HG02852 (cell line): ENCODE data around the gene TSSK3.

Experiments used
- ATAC-seq: cut with Tn5 transposase; IDR thresholded peaks from one replicate; pipeline ENCODE4 v1.9.1; 2021; ENCODE audit warnings: mild to moderate bottlenecking, moderate library complexity; ENCODE audit not compliant: unreplicated experiment

Gene TSSK3

GRCh38 chr1:32361308-32361673, 1.0 kb upstream of the TSSK3 start:
- ATAC-seq, result no peak

- ATAC-seq, result no peak
Observed at GRCh38 chr1:32361674-32362473, 465 bp upstream of the TSSK3 start.

GRCh38 chr1:32363713-32364112, 1.4 kb downstream of the TSSK3 start:
- no peak for ATAC-seq

GRCh38 chr1:32364836-32365235, 2.5 kb downstream of the TSSK3 start:
- no peak for ATAC-seq

DNA sequence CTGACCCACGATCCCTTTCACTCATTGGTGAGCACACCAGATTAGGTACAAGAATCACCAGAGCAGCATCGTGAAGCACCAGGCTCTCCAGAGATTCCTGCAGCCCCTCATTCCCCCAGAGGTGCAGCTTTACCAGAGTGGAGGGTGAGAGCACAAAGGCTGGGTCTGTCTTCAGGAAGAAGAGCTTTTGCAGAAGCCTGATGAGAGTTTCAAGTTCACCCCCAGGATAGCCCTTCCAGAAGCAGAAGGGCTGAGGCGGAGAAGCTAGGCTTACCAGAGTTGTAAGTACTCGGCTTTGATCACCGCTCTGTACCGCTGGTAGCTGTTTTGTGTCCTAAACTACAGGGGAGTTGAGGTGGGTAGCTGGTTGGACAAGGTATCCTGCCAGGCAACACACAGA, 3.1 kb downstream of the TSSK3 start:
- no peak for ATAC-seq

GRCh38 chr1:32367912-32368635, 5.7 kb downstream of the TSSK3 start:
- ATAC-seq, result no peak

- ATAC-seq, result no peak
Observed at GRCh38 chr1:32372149-32372756, 9.9 kb downstream of the TSSK3 start.

DNA sequence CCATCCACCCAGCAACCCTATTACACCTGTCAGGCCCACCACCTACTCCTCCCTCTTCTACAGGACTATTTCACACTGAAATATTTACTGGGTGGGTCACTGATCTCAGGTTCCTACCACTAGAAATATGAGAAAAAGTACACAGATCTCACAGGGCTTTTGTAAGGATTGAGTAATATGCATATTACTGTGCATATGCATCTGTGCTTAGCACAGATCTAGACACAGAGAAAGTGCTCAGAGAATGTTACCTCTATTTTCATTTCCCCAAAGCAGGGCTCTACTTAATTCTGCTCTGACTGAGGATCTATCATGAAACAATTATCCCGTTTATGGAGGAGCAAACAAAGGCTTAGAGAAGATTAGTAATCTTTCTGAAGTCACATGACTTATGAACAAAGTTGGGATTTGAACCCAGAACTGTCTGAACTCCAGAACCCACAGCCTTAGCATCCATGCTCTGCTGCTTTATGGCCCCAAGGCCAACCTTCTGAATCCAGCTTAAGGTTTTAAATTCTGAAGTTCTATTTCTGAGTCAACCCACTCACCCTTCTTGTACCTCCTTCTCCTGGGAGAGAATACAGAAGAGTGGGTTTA, 11.8 kb downstream of the TSSK3 start:
- no peak for ATAC-seq

GRCh38 chr1:32376199-32376598, 13.9 kb downstream of the TSSK3 start:
- no peak for ATAC-seq

GRCh38 chr1:32377541-32378220, 15.3 kb downstream of the TSSK3 start:
- ATAC-seq, result no peak

GRCh38 chr1:32380057-32380456, 17.7 kb downstream of the TSSK3 start:
- no peak for ATAC-seq

DNA sequence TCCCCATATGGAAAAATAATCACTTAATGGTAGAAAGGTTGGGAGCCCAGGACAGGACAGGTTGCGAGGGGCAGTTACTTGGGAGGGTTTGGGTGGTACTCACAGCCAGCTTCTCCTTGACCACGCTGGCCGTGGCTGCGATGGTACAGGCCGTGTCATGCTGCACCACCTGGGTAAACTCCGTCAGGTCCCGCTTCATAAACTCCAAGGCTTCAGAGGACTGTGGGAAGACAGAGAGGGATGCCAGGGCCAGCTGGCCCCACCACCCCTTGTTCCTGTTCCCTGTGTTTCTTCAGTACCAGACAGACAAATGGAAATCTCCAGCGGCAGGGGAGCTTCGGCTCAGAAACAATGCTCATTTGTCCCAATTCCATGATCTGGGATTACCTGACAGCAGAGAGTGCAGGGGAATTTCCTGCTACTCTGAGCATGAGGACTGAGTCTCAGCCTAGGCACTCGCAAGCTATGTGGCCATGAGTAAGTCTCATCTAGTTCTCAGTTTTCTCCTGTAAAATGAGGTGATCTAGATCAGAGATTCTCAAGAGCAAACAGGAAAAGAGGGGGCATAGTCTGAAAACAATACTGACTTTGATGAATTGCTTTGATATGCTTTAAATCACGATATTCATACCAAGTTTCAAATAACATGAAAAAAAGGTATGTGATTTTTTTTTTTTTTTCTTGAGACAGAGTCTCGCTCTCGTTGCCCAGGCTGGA, 24.5 kb downstream of the TSSK3 start:
- no peak for ATAC-seq

- no peak for ATAC-seq
Observed at GRCh38 chr1:32388641-32389040, 26.3 kb downstream of the TSSK3 start.

DNA sequence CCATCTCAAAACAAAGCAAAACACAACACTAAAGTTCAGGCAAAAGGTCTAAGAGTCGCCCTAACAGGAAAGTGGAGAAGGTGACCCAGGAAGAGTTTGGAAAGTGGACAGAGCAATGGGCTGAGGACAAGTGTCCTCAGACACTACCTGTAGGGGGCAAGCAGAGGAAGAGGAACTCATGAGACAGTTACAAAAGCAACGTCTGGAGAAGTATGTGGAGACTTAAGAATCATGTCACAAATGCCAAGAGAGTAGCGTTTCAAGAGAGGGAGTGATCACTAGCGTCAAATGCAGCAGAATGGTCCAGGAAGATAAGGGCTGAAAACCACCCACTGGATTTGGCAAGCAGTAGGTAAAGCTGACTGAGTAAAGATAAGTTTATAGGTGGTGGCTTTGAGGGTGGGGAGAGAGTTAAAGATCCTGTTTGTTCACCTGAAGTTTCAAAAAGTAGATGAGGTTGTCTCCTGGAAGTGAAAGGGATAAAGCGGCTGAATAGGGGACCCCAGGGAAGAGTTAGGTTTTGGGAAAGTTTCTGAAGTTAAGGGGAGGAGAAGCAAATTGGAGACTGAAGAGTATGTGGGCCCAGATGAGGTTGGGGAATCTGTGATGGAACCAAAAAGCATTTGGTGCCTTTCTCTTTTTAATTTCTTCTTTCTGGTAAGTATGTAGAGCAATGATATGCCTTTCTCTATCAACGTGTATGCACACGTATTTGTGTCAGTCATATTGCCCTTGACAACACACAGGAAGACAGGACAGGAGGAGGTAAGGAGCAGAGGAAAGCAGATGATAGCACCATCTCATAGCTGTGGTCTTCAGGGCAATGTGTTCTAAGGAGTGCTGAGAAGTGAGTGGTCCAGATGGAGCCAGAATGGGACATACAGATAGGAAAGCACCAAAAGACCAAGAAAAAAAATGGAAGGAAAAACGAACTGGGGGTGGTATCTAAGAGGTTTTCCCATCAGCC, 28.8 kb downstream of the TSSK3 start:
- no peak for ATAC-seq

- no peak for ATAC-seq
Observed at GRCh38 chr1:32392325-32392724, 30.0 kb downstream of the TSSK3 start.

DNA sequence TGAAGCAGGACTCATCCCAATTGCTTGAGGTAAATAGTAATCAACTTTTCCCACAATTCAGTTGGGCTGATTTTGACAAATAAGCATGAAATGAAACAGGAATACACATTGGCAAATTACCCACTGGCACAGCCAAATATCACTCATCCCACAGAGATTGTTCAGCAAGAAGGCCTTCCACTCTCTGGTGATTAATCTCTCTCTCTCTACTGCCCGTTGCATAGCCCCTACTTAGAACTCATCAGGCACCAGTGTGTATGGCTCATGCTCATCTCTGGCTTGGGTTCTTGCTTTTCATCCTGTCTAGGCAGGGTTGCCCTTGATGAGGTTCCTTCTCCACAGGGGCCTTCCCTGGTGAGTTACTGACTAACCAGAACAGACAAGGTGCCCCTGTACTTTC, 30.8 kb downstream of the TSSK3 start:
- ATAC-seq, result no peak

DNA sequence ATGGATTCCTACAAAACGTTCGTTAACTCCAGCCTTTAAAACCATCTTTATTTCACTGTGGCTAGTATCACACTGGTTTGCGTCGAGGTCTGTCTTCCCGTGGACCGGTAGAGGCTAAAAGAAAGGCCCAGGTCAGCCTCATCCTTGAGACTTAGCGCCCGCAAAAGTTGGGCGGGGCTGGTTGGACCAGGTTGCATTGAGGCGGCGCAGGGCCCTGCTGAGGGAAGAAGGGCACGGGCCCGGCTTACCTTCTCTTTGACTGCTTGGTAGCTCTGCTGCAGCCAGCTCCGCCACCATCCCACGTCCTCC, 31.4 kb downstream of the TSSK3 start:
- peak; percentile 4 for ATAC-seq

- ATAC-seq, result peak; percentile 97
Observed at GRCh38 chr1:32394141-32394889, 32.0 kb downstream of the TSSK3 start, which contains the start of gene BSDC1. TSS of gene BSDC1 (minus strand) at chr1:32394441. CDS start at chr1:32394414, 27 bp downstream.
